Thyroid gland (tissue), 4 donors: ENCODE results near the gene LUC7L. TPM values are rescaled to one million over a fixed set of nuclear protein-coding genes. Genes with fewer than 3 reads are reported as not detected.
"Not testable (repeated sequence)": the region's sequence is repeated elsewhere in the genome, so short reads cannot be mapped to it uniquely, and the experiment has no call there.

Experiments
- DNase-seq, 2 donors: peaks; one replicate each; pipeline ENCODE4 v3.0.0-alpha.2; 2019
- H3K27ac ChIP-seq, 3 donors: fragments of 200-600 bp; sonication (generic); 1 replicate in 2 of 3; 2 replicates in 1 of 3; pipeline ENCODE4 v1.5.1; 2016 to 2019; ENCODE audit warnings: mild to moderate bottlenecking in 1 of 3, moderate library complexity in 1 of 3
- H3K27me3 ChIP-seq: fragments of 200-600 bp; sonication (generic); one replicate; pipeline ENCODE4 v1.5.1; 2019
- H3K36me3 ChIP-seq, 2 donors: fragments of 200-600 bp; sonication (generic); one replicate each; pipeline ENCODE4 v1.5.1; 2016 to 2019
- H3K4me1 ChIP-seq, 2 donors: fragments of 200-600 bp; sonication (generic); one replicate each; pipeline ENCODE4 v1.5.1; 2017 to 2019
- H3K4me3 ChIP-seq, 3 donors: fragments of 200-600 bp; sonication (generic); replicated peaks in 1 of 3; 1 replicate in 2 of 3; 2 replicates in 1 of 3; pipeline ENCODE4 v1.5.1; 2016; ENCODE audit warnings: mild to moderate bottlenecking in 1 of 3
- H3K9me3 ChIP-seq: fragments of 200-600 bp; sonication (generic); one replicate; pipeline ENCODE4 v1.5.1; 2017
- POLR2A ChIP-seq, 2 donors: fragments of 450-650 bp; IDR thresholded peaks; one replicate each; pipeline ENCODE4 v1.6.1; 2017; ENCODE audit warnings: antibody characterized with exemption in 2 of 2, mild to moderate bottlenecking in 2 of 2, moderate library complexity in 1 of 2
- WGBS, 2 donors: methylation state at CpG; one replicate each; pipeline ENCODE4 v1.1.5; 2017; 5-methylcytosine and 5-hydroxymethylcytosine counted together
- intact Hi-C: fragments of 100-400 bp; cut with DNase I; formaldehyde crosslinking; loops from one replicate; pipeline ENCODE4 v1.15.1; 2023
- total RNA-seq, 4 donors: library from RNA; depleted of rRNA; stranded (reverse); fragments of >200 nt; gene quantifications; one replicate each; pipeline ENCODE4 v1.2.3, GENCODE V29; 2016
- TF ChIP-seq, protein P1 (sequence below), 6 experiments: fragments of 200-600 bp in 3 of 6; fragments of 450-650 bp in 3 of 6; sonication (generic) in 3 of 6; IDR thresholded peaks; one replicate each; pipeline ENCODE4 v1.5.1; 2016 to 2019; ENCODE audit warnings: antibody characterized with exemption in 6 of 6, mild to moderate bottlenecking in 2 of 6, inconsistent platforms in 1 of 6, moderate library complexity in 1 of 6

Gene LUC7L
- total RNA-seq, 4 donors from 2014 or later, result 96.6 to 218 (median 149) TPM

DNA sequence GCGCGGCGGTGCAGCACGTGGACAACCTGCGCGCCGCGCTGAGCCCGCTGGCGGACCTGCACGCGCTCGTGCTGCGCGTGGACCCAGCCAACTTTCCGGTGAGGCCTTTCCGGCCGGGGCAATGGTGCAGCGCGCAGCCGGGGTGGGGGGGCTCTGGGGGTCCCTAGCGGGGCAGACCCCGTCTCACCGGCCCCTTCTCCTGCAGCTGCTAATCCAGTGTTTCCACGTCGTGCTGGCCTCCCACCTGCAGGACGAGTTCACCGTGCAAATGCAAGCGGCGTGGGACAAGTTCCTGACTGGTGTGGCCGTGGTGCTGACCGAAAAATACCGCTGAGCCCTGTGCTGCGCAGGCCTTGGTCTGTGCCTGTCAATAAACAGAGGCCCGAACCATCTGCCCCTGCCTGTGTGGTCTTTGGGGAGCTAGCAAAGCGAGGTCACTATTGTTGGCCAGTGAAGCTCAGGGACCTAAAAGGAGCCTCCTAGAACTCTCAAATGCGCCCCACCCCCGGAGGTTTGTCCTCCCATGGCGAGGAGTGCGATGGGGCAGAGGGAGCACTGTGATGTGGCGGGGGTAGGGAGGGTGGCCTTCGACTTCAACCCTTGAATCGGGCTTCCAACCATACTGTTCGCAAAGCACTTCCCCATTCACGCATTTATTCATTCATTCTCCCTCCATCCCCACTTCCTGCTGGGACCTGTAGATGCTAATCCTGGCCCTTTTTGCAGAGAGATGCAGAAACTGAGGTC lies 62.7 kb downstream of the LUC7L start:
- peaks cover 9 to 17% of the 10 kb centered on the region in 2 donors for H3K4me1 ChIP-seq
- no peak overlapping the region for H3K27ac ChIP-seq
- no peak for DNase-seq
- no peaks in the 10 kb centered on the region for H3K36me3 ChIP-seq
- H3K4me3 ChIP-seq, result no peak overlapping the region
- no peak for TF ChIP-seq POLR2A (IDR thresholded peaks at IDR 0.05)
- TF ChIP-seq, protein P1, sequence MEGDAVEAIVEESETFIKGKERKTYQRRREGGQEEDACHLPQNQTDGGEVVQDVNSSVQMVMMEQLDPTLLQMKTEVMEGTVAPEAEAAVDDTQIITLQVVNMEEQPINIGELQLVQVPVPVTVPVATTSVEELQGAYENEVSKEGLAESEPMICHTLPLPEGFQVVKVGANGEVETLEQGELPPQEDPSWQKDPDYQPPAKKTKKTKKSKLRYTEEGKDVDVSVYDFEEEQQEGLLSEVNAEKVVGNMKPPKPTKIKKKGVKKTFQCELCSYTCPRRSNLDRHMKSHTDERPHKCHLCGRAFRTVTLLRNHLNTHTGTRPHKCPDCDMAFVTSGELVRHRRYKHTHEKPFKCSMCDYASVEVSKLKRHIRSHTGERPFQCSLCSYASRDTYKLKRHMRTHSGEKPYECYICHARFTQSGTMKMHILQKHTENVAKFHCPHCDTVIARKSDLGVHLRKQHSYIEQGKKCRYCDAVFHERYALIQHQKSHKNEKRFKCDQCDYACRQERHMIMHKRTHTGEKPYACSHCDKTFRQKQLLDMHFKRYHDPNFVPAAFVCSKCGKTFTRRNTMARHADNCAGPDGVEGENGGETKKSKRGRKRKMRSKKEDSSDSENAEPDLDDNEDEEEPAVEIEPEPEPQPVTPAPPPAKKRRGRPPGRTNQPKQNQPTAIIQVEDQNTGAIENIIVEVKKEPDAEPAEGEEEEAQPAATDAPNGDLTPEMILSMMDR (IDR thresholded peaks at IDR 0.05), result no peak
- intact Hi-C loops, result no loop called here
- 5 to 6% methylated on average over 5 to 15 of the region's 45 CpGs for WGBS, 2 donors
- no peaks in the 10 kb centered on the region for H3K9me3 ChIP-seq
- peaks cover 41% of the 10 kb centered on the region for H3K27me3 ChIP-seq

DNA sequence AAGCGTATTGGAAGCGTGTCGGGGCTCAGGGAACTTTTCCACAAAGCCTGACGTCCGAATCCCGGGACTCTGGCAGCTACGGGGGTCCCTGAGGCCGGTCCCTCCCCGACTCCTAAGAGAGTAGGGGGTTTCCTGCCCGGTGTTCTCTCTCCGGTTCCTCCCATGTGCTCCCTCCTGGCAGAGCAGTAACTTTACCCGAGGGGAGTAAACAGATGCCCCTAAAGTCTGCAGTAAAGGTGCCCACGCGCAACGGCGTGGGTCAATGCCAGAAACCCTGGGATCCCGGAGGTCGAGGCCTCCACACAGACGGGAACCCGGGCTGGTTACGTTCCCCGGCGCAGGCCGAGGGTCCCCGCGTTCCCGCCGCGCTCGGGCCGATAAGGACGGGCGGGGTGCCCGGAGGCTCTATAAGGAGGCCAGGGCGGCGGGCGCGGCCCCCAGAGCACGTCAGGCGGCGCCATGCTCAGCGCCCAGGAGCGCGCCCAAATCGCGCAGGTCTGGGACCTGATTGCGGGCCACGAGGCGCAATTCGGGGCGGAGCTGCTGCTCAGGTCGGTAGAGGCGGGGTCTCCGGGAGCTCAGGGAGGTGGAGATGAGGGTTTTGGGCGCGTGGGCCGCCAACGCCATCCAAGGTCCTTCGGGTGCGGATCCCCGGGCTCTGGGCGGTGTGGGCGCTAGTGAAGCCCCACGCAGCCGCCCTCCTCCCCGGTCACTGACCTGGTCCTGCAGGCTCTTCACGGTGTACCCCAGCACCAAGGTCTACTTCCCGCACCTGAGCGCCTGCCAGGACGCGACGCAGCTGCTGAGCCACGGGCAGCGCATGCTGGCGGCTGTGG lies 63.5 kb downstream of the LUC7L start, which contains the start of gene HBM:
Gene HBM (plus strand): TSS at position 440 of the 836 bp plus-strand sequence. CDS start 20 bp downstream, at position 460.
- Histone ChIP-seq H3K9me3 (no peaks in the 10 kb centered on the region), H3K27me3 (peaks cover 33% of the 10 kb centered on the region), H3K4me1 (peaks cover 9 to 17% of the 10 kb centered on the region in 2 donors), H3K36me3 (no peaks in the 10 kb centered on the region), H3K27ac (no peak within 1 kb of the TSS), H3K4me3 (no peak within 1 kb of the TSS)
- WGBS, 2 donors, result 2 to 3% methylated on average over 14 to 32 of the region's 75 CpGs
- no peak for DNase-seq
- TF ChIP-seq POLR2A (IDR thresholded peaks at IDR 0.05), result no peak
- TF ChIP-seq, protein P1 (IDR thresholded peaks at IDR 0.05), result no peak
- intact Hi-C loops, result no loop called here

DNA sequence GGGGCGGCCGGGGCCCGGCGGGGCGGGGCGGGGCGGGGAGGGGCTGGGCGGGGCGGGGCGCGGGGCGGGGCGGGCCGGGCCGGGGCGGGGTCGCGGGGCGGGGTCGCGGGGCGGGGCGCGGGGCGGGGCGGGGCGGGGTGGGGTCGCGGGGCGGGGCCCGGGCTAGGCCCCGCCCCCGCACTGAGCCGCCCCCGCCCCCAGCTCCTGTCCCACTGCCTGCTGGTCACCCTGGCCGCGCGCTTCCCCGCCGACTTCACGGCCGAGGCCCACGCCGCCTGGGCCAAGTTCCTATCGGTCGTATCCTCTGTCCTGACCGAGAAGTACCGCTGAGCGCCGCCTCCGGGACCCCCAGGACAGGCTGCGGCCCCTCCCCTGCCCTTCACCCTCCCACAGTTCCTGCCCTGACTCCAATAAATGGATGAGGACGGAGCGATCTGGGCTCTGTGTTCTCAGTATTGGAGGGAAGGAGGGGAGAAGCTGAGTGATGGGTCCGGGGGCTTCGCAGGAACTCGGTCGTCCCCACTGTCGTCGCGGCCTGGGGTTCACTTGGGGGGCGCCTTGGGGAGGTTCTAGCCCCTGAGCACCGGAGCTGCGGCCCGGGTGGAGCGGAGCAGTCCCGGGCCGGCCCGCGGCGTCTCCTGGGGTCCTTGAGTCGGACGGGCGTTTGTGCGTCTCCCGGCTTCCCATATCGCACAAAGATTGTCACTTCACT lies 64.3 kb downstream of the LUC7L start:
- peaks cover 33% of the 10 kb centered on the region for H3K27me3 ChIP-seq
- H3K9me3 ChIP-seq, result no peaks in the 10 kb centered on the region
- peaks cover 9 to 17% of the 10 kb centered on the region in 2 donors for H3K4me1 ChIP-seq
- H3K36me3 ChIP-seq, result no peaks in the 10 kb centered on the region
- H3K27ac ChIP-seq, result no peak overlapping the region
- DNase-seq, result no peak
- 0 to 6% methylated on average over 3 to 16 of the region's 77 CpGs for WGBS, 2 donors
- TF ChIP-seq, protein P1 (IDR thresholded peaks at IDR 0.05), result no peak
- no peak for TF ChIP-seq POLR2A (IDR thresholded peaks at IDR 0.05)
- intact Hi-C loops, result no loop called here
- no peak overlapping the region for H3K4me3 ChIP-seq

DNA sequence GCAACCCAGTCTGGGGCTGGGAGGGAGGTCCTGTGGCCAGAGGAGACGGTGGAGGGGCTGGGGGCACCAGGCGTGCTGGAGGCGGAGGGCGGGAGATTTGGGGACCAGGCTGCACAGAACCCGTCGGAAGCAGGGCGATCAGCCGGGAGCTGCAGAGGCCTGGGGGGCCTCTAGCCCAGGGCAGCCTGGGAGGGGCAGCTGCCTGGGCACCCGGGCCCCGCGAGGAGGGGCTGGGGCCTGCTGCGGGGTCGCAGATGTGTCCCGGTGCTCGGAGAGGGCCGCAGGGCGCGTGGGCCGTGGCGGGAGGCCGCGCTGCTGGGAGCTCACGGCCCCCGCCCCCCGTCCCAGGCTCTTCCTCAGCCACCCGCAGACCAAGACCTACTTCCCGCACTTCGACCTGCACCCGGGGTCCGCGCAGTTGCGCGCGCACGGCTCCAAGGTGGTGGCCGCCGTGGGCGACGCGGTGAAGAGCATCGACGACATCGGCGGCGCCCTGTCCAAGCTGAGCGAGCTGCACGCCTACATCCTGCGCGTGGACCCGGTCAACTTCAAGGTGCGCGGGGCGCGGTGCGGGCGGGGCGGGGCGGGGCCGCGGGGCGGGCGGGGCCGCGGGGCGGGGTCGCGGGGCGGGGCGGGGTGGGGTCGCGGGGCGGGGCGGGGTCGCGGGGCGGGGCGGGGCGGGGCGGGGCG lies 65.0 kb downstream of the LUC7L start:
- H3K27me3 ChIP-seq, result peaks cover 33% of the 10 kb centered on the region
- H3K4me3 ChIP-seq, H3K9me3 ChIP-seq, H3K27ac ChIP-seq, H3K36me3 ChIP-seq, DNase-seq, intact Hi-C loops: not testable (repeated sequence)
- H3K4me1 ChIP-seq, result peaks cover 9 to 17% of the 10 kb centered on the region in 2 donors
- WGBS, 2 donors, result no CpG with 5 or more reads among the region's 80 CpGs

DNA sequence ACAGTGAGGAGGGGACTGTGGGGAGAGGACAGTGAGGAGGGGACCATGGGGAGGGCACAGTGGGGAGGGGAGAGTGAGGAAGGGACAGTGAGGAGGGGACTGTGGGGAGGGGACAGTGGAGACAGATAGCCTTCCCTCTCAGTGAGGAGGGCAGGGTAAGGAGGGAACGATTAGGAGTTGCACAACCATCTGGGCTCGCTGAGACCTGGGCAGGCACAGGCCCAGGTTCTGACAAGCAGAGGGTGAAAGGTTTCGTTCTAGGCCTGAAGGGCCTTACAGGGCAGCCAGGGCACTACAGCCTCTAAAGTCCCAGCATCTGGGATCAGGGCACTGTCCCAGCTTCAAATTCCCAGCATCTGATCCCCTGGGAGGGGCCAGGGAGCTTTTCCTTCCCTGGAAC lies 65.6 kb downstream of the LUC7L start:
- H3K36me3 ChIP-seq, DNase-seq, H3K9me3 ChIP-seq, H3K27ac ChIP-seq, intact Hi-C loops, H3K4me3 ChIP-seq: not testable (repeated sequence)
- Histone ChIP-seq H3K4me1 (peaks cover 9 to 17% of the 10 kb centered on the region in 2 donors), H3K27me3 (peaks cover 33% of the 10 kb centered on the region)
- WGBS, 2 donors, result 32% methylated on average over 2 of the region's 3 CpGs

DNA sequence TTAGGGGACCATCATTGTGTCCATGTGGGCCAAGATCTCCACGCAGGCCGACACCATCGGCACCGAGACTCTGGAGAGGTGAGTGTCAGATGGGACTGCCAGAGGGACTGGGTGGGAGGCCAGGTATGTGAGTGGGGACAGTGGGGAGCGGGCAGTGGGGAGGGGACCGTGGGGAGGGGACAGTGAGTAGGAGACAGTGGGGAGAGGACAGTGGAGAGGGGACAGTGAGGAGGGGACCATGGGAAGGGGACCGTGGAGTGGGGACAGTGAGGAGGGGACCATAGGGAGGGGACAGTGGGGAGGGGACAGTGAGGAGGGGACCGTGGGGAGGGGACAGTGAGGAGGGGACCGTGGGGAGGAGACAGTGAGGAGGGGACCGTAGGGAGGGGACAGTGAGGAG lies 66.1 kb downstream of the LUC7L start:
- intact Hi-C loops, H3K36me3 ChIP-seq, H3K4me3 ChIP-seq, DNase-seq, H3K9me3 ChIP-seq, H3K27ac ChIP-seq: not testable (repeated sequence)
- WGBS, 2 donors, result 82 to 88% methylated on average over 8 of the region's 10 CpGs
- peaks cover 30% of the 10 kb centered on the region for H3K27me3 ChIP-seq
- peaks cover 9 to 17% of the 10 kb centered on the region in 2 donors for H3K4me1 ChIP-seq
